Neural cell (in vitro differentiated cells): Measurements from ENCODE around the gene PILRA. TPM values are rescaled to one million over a fixed set of nuclear protein-coding genes. Genes with fewer than 3 reads are reported as not detected.

Source experiments
- H2AFZ ChIP-seq: fragments of 200-600, 300-800 bp; sonication (generic), shearing (Covaris generic); 2 replicates; pipeline ENCODE4 v1.6.0; 2014; ENCODE audit warnings: low read depth, mild to moderate bottlenecking, antibody characterized with exemption, low read length, moderate library complexity
- H3F3A ChIP-seq: fragments of 200-600 bp; shearing (Covaris generic); 2 replicates; pipeline ENCODE4 v1.6.1; 2016; ENCODE audit warnings: mild to moderate bottlenecking, moderate library complexity, mixed read lengths, antibody characterized with exemption, low read length; ENCODE audit not compliant: insufficient read depth, poor library complexity, severe bottlenecking
- H3K27ac ChIP-seq: fragments of 200-600, 300-800 bp; sonication (generic), shearing (Covaris generic); 2 replicates; pipeline ENCODE4 v1.5.1; 2014; ENCODE audit warnings: mild to moderate bottlenecking, low read length, moderate library complexity
- H3K27me3 ChIP-seq: fragments of 300-800, 200-600 bp; sonication (generic), shearing (Covaris generic); 2 replicates; pipeline ENCODE4 v1.6.0; 2014; ENCODE audit warnings: mild to moderate bottlenecking, low read depth, low read length, moderate library complexity; ENCODE audit not compliant: insufficient read depth
- H3K36me3 ChIP-seq: fragments of 300-800, 200-600 bp; sonication (generic), shearing (Covaris generic); 2 replicates; pipeline ENCODE4 v1.5.1; 2014; ENCODE audit warnings: mild to moderate bottlenecking, antibody characterized with exemption, low read length, moderate library complexity; ENCODE audit not compliant: insufficient read depth
- H3K4me2 ChIP-seq: fragments of 300-800, 200-600 bp; sonication (generic), shearing (Covaris generic); 2 replicates; pipeline ENCODE4 v1.6.0; 2014; ENCODE audit warnings: mild to moderate bottlenecking, low read length
- H3K4me3 ChIP-seq: fragments of 300-800, 200-600 bp; sonication (generic), shearing (Covaris generic); 2 replicates; pipeline ENCODE4 v1.5.1; 2014; ENCODE audit warnings: mild to moderate bottlenecking, low read length, moderate library complexity
- H3K79me2 ChIP-seq: fragments of 200-600 bp; shearing (Covaris generic); replicated peaks from 2 replicates; pipeline ENCODE4 v1.6.0; 2014; ENCODE audit warnings: mild to moderate bottlenecking, low read length, moderate library complexity; ENCODE audit not compliant: insufficient read depth
- H3K9ac ChIP-seq: fragments of 300-800, 200-600 bp; sonication (generic), shearing (Covaris generic); 2 replicates; pipeline ENCODE4 v1.6.1; 2016; ENCODE audit warnings: mild to moderate bottlenecking, low read length, mixed read lengths
- H3K9me2 ChIP-seq: fragments of 200-600 bp; shearing (Covaris generic); 2 replicates; pipeline ENCODE4 v1.6.1; 2016; ENCODE audit warnings: mild to moderate bottlenecking, low read length, mixed read lengths; ENCODE audit not compliant: insufficient read depth
- H3K9me3 ChIP-seq: fragments of 200-600, 300-800 bp; sonication (generic), shearing (Covaris generic); 2 replicates; pipeline ENCODE4 v1.6.1; 2016; ENCODE audit warnings: mild to moderate bottlenecking, mixed run types, low read length, moderate library complexity, mixed read lengths
- H4K20me1 ChIP-seq: fragments of 200-600 bp; shearing (Covaris generic); 2 replicates; pipeline ENCODE4 v1.6.1; 2016; ENCODE audit warnings: mild to moderate bottlenecking, mixed run types; ENCODE audit not compliant: insufficient read depth
- CTCF ChIP-seq: fragments of 450-650 bp; IDR thresholded peaks from 2 replicates; pipeline ENCODE4 v1.5.1; 2014; ENCODE audit warnings: antibody characterized with exemption, mild to moderate bottlenecking, moderate library complexity; ENCODE audit not compliant: poor library complexity, severe bottlenecking
- EP300 ChIP-seq: fragments of 450-650 bp; conservative IDR thresholded peaks from 2 replicates; pipeline ENCODE4 v1.6.1; 2014; ENCODE audit warnings: antibody characterized with exemption, mild to moderate bottlenecking, moderate library complexity; ENCODE audit not compliant: poor library complexity, severe bottlenecking
- EZH2 ChIP-seq: fragments of 200-600, 300-800 bp; shearing (Covaris generic), sonication (generic); IDR thresholded peaks from 2 replicates; pipeline ENCODE4 v1.6.1; 2014; ENCODE audit warnings: antibody characterized with exemption, low read length, borderline replicate concordance, mild to moderate bottlenecking; ENCODE audit not compliant: insufficient read depth, poor library complexity, severe bottlenecking
- MXI1 ChIP-seq: fragments of 450-650 bp; conservative IDR thresholded peaks from 2 replicates; pipeline ENCODE4 v1.6.1; 2014; ENCODE audit warnings: antibody characterized with exemption, mild to moderate bottlenecking; ENCODE audit not compliant: poor library complexity, severe bottlenecking
- POLR2AphosphoS5 ChIP-seq: IDR thresholded peaks from 2 replicates; pipeline ENCODE4 v1.6.1; 2012
- RAD21 ChIP-seq: fragments of 450-650 bp; conservative IDR thresholded peaks from 2 replicates; pipeline ENCODE4 v1.6.1; 2014; ENCODE audit warnings: antibody characterized with exemption, mild to moderate bottlenecking, moderate library complexity
- SMC3 ChIP-seq: fragments of 450-650 bp; conservative IDR thresholded peaks from 2 replicates; pipeline ENCODE4 v1.6.1; 2014; ENCODE audit warnings: antibody characterized with exemption, mild to moderate bottlenecking, moderate library complexity; ENCODE audit not compliant: poor library complexity
- TAF1 ChIP-seq: IDR thresholded peaks from 2 replicates; pipeline ENCODE4 v1.6.1; 2012; ENCODE audit warnings: low read depth
- polyA plus RNA-seq: library from polyadenylated mRNA; depleted of rRNA; stranded (reverse); fragments of >200 nt; gene quantifications from 2 replicates; pipeline ENCODE4 v1.2.3, GENCODE V29; 2014
- TF ChIP-seq, protein P1 (sequence below): IDR thresholded peaks from 2 replicates; pipeline ENCODE4 v1.6.1; 2012; ENCODE audit warnings: borderline replicate concordance

Gene PILRA
- polyA plus RNA-seq, 1 donor from 2014 or later, result 23.7 TPM

- Histone ChIP-seq H3K4me2 (no peak overlapping the region), H3K9me2 (no peaks in the 10 kb centered on the region), H3K79me2 (no peaks in the 10 kb centered on the region), H3K27me3 (no peaks in the 10 kb centered on the region), H3F3A (no peaks in the 10 kb centered on the region), H3K9me3 (no peaks in the 10 kb centered on the region), H2AFZ (no peak overlapping the region), H3K27ac (no peak overlapping the region), H3K9ac (no peak overlapping the region), H3K36me3 (no peaks in the 10 kb centered on the region), H4K20me1 (no peaks in the 10 kb centered on the region), H3K4me3 (no peak overlapping the region)
- TF ChIP-seq POLR2AphosphoS5, result no peak
- TF ChIP-seq EP300, result no peak
- TF ChIP-seq, protein P1, sequence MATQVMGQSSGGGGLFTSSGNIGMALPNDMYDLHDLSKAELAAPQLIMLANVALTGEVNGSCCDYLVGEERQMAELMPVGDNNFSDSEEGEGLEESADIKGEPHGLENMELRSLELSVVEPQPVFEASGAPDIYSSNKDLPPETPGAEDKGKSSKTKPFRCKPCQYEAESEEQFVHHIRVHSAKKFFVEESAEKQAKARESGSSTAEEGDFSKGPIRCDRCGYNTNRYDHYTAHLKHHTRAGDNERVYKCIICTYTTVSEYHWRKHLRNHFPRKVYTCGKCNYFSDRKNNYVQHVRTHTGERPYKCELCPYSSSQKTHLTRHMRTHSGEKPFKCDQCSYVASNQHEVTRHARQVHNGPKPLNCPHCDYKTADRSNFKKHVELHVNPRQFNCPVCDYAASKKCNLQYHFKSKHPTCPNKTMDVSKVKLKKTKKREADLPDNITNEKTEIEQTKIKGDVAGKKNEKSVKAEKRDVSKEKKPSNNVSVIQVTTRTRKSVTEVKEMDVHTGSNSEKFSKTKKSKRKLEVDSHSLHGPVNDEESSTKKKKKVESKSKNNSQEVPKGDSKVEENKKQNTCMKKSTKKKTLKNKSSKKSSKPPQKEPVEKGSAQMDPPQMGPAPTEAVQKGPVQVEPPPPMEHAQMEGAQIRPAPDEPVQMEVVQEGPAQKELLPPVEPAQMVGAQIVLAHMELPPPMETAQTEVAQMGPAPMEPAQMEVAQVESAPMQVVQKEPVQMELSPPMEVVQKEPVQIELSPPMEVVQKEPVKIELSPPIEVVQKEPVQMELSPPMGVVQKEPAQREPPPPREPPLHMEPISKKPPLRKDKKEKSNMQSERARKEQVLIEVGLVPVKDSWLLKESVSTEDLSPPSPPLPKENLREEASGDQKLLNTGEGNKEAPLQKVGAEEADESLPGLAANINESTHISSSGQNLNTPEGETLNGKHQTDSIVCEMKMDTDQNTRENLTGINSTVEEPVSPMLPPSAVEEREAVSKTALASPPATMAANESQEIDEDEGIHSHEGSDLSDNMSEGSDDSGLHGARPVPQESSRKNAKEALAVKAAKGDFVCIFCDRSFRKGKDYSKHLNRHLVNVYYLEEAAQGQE, result no peak
- TF ChIP-seq TAF1, result no peak
- TF ChIP-seq RAD21, result no peak
- TF ChIP-seq SMC3, result no peak
- TF ChIP-seq CTCF, result no peak
- no peak for TF ChIP-seq EZH2
- TF ChIP-seq MXI1, result no peak
These were observed 16.7 kb upstream of the PILRA start for GRCh38 chr7:100356416-100357068.

- Histone ChIP-seq H3K36me3 (no peaks in the 10 kb centered on the region), H3K9ac (no peak overlapping the region), H3K27ac (no peak overlapping the region), H3K4me2 (no peak overlapping the region), H3K79me2 (no peaks in the 10 kb centered on the region), H3K9me2 (no peaks in the 10 kb centered on the region), H3K4me3 (no peak overlapping the region), H2AFZ (no peak overlapping the region), H3F3A (no peaks in the 10 kb centered on the region), H4K20me1 (no peaks in the 10 kb centered on the region), H3K27me3 (no peaks in the 10 kb centered on the region), H3K9me3 (no peaks in the 10 kb centered on the region)
- TF ChIP-seq MXI1 (no peak), RAD21 (no peak), SMC3 (no peak), TAF1 (no peak), CTCF (no peak), EP300 (no peak), EZH2 (no peak), POLR2AphosphoS5 (no peak)
- TF ChIP-seq, protein P1, result no peak
These were observed 16.1 kb upstream of the PILRA start for GRCh38 chr7:100357131-100357561.
